Measurements from ENCODE around the gene TRIM4.

TRIM4 gene

GRCh38 chr7:99901581-99901980 lies 17.7 kb downstream of the TRIM4 start:
- Histone ChIP-seq H3K4me2 (ENCODE audit: low read depth, low read length) (no peak overlapping the region), H3F3A (ENCODE audit: insufficient read depth, low read length) (no peaks in the 10 kb centered on the region), H3K4me1 (ENCODE audit: low read length) (no peaks in the 10 kb centered on the region), H3K9me3 (replicated peaks; ENCODE audit: insufficient read depth, low read length) (no peaks in the 10 kb centered on the region), H3K27ac (ENCODE audit: low read length) (no peak overlapping the region), H3K9me2 (replicated peaks; ENCODE audit: insufficient read depth, low read length) (no peaks in the 10 kb centered on the region), H3K27me3 (replicated peaks; ENCODE audit: insufficient read depth, low read length) (no peaks in the 10 kb centered on the region), H3K4me3 (ENCODE audit: low read length) (no peak overlapping the region), H2AFZ (ENCODE audit: low read length) (no peak overlapping the region), H3K79me2 (ENCODE audit: low read length) (no peaks in the 10 kb centered on the region), H3K36me3 (replicated peaks; ENCODE audit: insufficient read depth, low read length) (no peaks in the 10 kb centered on the region; the same call in 1 of the 2 replicates), H4K20me1 (ENCODE audit: insufficient read depth, low read length) (no peaks in the 10 kb centered on the region), H3K9ac (ENCODE audit: low read length) (no peak overlapping the region)
- TF ChIP-seq EZH2phosphoT487 (IDR thresholded peaks at IDR 0.05; ENCODE audit: low read length) = no peak
- TF ChIP-seq CTCF (IDR thresholded peaks at IDR 0.05; ENCODE audit: low read length) = no peak
- TF ChIP-seq EZH2 (optimal IDR thresholded peaks at IDR 0.05; ENCODE audit: low read depth, low read length) = no peak
- no peak for DNase-seq

GRCh38 chr7:99899830-99900519 lies 19.4 kb downstream of the TRIM4 start:
- Histone ChIP-seq H3K4me3 (ENCODE audit: low read length) (no peak overlapping the region), H3K4me1 (ENCODE audit: low read length) (no peaks in the 10 kb centered on the region), H2AFZ (ENCODE audit: low read length) (no peak overlapping the region), H3K36me3 (replicated peaks; ENCODE audit: insufficient read depth, low read length) (no peaks in the 10 kb centered on the region; the same call in 1 of the 2 replicates), H4K20me1 (ENCODE audit: insufficient read depth, low read length) (no peaks in the 10 kb centered on the region), H3K9me2 (replicated peaks; ENCODE audit: insufficient read depth, low read length) (no peaks in the 10 kb centered on the region), H3K9me3 (replicated peaks; ENCODE audit: insufficient read depth, low read length) (no peaks in the 10 kb centered on the region), H3K27ac (ENCODE audit: low read length) (no peak overlapping the region), H3K27me3 (replicated peaks; ENCODE audit: insufficient read depth, low read length) (no peaks in the 10 kb centered on the region), H3K79me2 (ENCODE audit: low read length) (no peaks in the 10 kb centered on the region), H3F3A (ENCODE audit: insufficient read depth, low read length) (no peaks in the 10 kb centered on the region), H3K9ac (ENCODE audit: low read length) (no peak overlapping the region), H3K4me2 (ENCODE audit: low read depth, low read length) (no peak overlapping the region)
- no peak for DNase-seq
- no peak for TF ChIP-seq EZH2phosphoT487 (IDR thresholded peaks at IDR 0.05; ENCODE audit: low read length)

GRCh38 chr7:99898836-99899235 lies 20.5 kb downstream of the TRIM4 start:
- Histone ChIP-seq H3K79me2 (ENCODE audit: low read length) (no peaks in the 10 kb centered on the region), H2AFZ (ENCODE audit: low read length) (no peak overlapping the region), H3K4me1 (ENCODE audit: low read length) (no peaks in the 10 kb centered on the region), H3K36me3 (replicated peaks; ENCODE audit: insufficient read depth, low read length) (no peaks in the 10 kb centered on the region; the same call in 1 of the 2 replicates), H3K9me3 (replicated peaks; ENCODE audit: insufficient read depth, low read length) (no peaks in the 10 kb centered on the region), H3K27ac (ENCODE audit: low read length) (no peak overlapping the region), H3K27me3 (replicated peaks; ENCODE audit: insufficient read depth, low read length) (no peaks in the 10 kb centered on the region), H3K9me2 (replicated peaks; ENCODE audit: insufficient read depth, low read length) (no peaks in the 10 kb centered on the region), H3F3A (ENCODE audit: insufficient read depth, low read length) (no peaks in the 10 kb centered on the region), H3K4me2 (ENCODE audit: low read depth, low read length) (no peak overlapping the region), H4K20me1 (ENCODE audit: insufficient read depth, low read length) (no peaks in the 10 kb centered on the region), H3K9ac (ENCODE audit: low read length) (no peak overlapping the region), H3K4me3 (ENCODE audit: low read length) (no peak overlapping the region)
- no peak for TF ChIP-seq CTCF (IDR thresholded peaks at IDR 0.05; ENCODE audit: low read length)
- TF ChIP-seq EZH2 (optimal IDR thresholded peaks at IDR 0.05; ENCODE audit: low read depth, low read length) = no peak
- no peak for TF ChIP-seq EZH2phosphoT487 (IDR thresholded peaks at IDR 0.05; ENCODE audit: low read length)
- DNase-seq = no peak

GRCh38 chr7:99898023-99898357 lies 21.3 kb downstream of the TRIM4 start:
- H3K27me3 ChIP-seq (replicated peaks; ENCODE audit: insufficient read depth, low read length) = no peaks in the 10 kb centered on the region
- H3K4me3 ChIP-seq (ENCODE audit: low read length) = no peak overlapping the region
- H3K9me3 ChIP-seq (replicated peaks; ENCODE audit: insufficient read depth, low read length) = no peaks in the 10 kb centered on the region
- H3K4me1 ChIP-seq (ENCODE audit: low read length) = no peaks in the 10 kb centered on the region
- H3F3A ChIP-seq (ENCODE audit: insufficient read depth, low read length) = no peaks in the 10 kb centered on the region
- H2AFZ ChIP-seq (ENCODE audit: low read length) = no peak overlapping the region
- no peak for DNase-seq
- no peaks in the 10 kb centered on the region for H4K20me1 ChIP-seq (ENCODE audit: insufficient read depth, low read length)
- H3K27ac ChIP-seq (ENCODE audit: low read length) = no peak overlapping the region
- no peak overlapping the region for H3K4me2 ChIP-seq (ENCODE audit: low read depth, low read length)
- H3K9me2 ChIP-seq (replicated peaks; ENCODE audit: insufficient read depth, low read length) = no peaks in the 10 kb centered on the region
- no peak overlapping the region for H3K9ac ChIP-seq (ENCODE audit: low read length)
- H3K36me3 ChIP-seq (replicated peaks; ENCODE audit: insufficient read depth, low read length) = no peaks in the 10 kb centered on the region; the same call in 1 of the 2 replicates
- TF ChIP-seq EZH2 (optimal IDR thresholded peaks at IDR 0.05; ENCODE audit: low read depth, low read length) (no peak), CTCF (IDR thresholded peaks at IDR 0.05; ENCODE audit: low read length) (no peak), EZH2phosphoT487 (IDR thresholded peaks at IDR 0.05; ENCODE audit: low read length) (no peak)
- H3K79me2 ChIP-seq (ENCODE audit: low read length) = no peaks in the 10 kb centered on the region

Data from MM.1S (cell line).